K562 (cell line): ENCODE results near the gene HJV. TPM values are rescaled to one million over a fixed set of nuclear protein-coding genes. Genes with fewer than 3 reads are reported as not detected.

Experiments used
- ATAC-seq: fragments of 200-7000 bp; cut with Tn5 transposase; 3 replicates; pipeline ENCODE4 v1.9.1; 2020; ENCODE audit warnings: moderate library complexity
- BruUV-seq: library from RNA; stranded (reverse); fragments of 400-500 nt; replicated peaks from 2 replicates; lab custom pipeline; 2021; lab: Mats Ljungman, UMichigan
- CTCF ChIA-PET: fragments of 300-600 bp; formaldehyde crosslinking; extraction: SDS; loops from one replicate; lab custom pipeline; 2021; ENCODE audit warnings: low intra/inter-chr PET ratio; lab: Yijun Ruan, JAX
- POLR2A ChIA-PET: fragments of 300-600, 350-650 bp; sonication (Branson Sonifier 250); formaldehyde crosslinking; extraction: SDS; loops from one replicate; lab custom pipeline; 2021; ENCODE audit warnings: antibody characterized with exemption, inconsistent platforms; lab: Yijun Ruan, JAX
- DNase-seq, 4 experiments: peaks; one replicate each; pipeline versions ENCODE4 v3.0.0 to v3.0.0-alpha.2; 2011 to 2018; ENCODE audit warnings: low spot score in 3 of 4, mixed read lengths in 3 of 4; ENCODE audit errors: extremely low read depth in 1 of 4
- FAIRE-seq: peaks from 2 replicates; lab custom pipeline; 2011; peaks lifted over from hg19 to GRCh38; lab: Jason Lieb, UNC
- H2AFZ ChIP-seq: 2 replicates; pipeline ENCODE4 v1.6.0; 2011; ENCODE audit warnings: low read depth, low read length, control low read depth, inconsistent platforms
- H3K27ac ChIP-seq: fragments of 200-600 bp; 3 replicates; pipeline ENCODE4 v1.8.0; 2011; ENCODE audit warnings: low read depth, mild to moderate bottlenecking, control low read depth, inconsistent platforms, low read length, moderate library complexity, mixed read lengths; ENCODE audit errors: extremely low read depth
- H3K27me3 ChIP-seq, 2 experiments: fragments of 300-600 bp in 1 of 2; 2 replicates in 1 of 2; 3 replicates in 1 of 2; pipeline versions ENCODE4 v1.6.0 to v1.8.0; 2011; ENCODE audit warnings: inconsistent platforms in 2 of 2, low read length in 2 of 2, mild to moderate bottlenecking in 1 of 2, mixed read lengths in 1 of 2, moderate library complexity in 1 of 2; ENCODE audit not compliant: control insufficient read depth in 2 of 2, insufficient read depth in 2 of 2
- H3K36me3 ChIP-seq: fragments of 300-600 bp; 3 replicates; pipeline ENCODE4 v1.8.0; 2011; ENCODE audit warnings: mild to moderate bottlenecking, low read length, inconsistent platforms; ENCODE audit not compliant: control insufficient read depth, insufficient read depth
- H3K4me1 ChIP-seq, 2 experiments: fragments of 200-600 bp in 1 of 2; replicated peaks in 1 of 2; 2 replicates in 1 of 2; 3 replicates in 1 of 2; pipeline versions ENCODE4 v1.5.1 to v1.8.0; 2011; ENCODE audit warnings: inconsistent platforms in 2 of 2, low read length in 2 of 2, mild to moderate bottlenecking in 1 of 2, mixed read lengths in 1 of 2, moderate library complexity in 1 of 2; ENCODE audit not compliant: control insufficient read depth in 2 of 2, insufficient read depth in 2 of 2
- H3K4me2 ChIP-seq: 2 replicates; pipeline ENCODE4 v1.6.1; 2011; ENCODE audit warnings: low read length, control low read depth, inconsistent platforms, mixed read lengths; ENCODE audit not compliant: insufficient read depth
- H3K4me3 ChIP-seq: fragments of 200-600 bp; sonication (generic), shearing (Covaris generic); 2 replicates; pipeline ENCODE4 v1.5.1; 2016; ENCODE audit warnings: control low read depth, inconsistent platforms
- H3K79me2 ChIP-seq: fragments of 200-600 bp; 3 replicates; pipeline ENCODE4 v1.8.0; 2011; ENCODE audit warnings: low read length, inconsistent platforms; ENCODE audit not compliant: control insufficient read depth, insufficient read depth
- H3K9ac ChIP-seq, 2 experiments: 2 replicates each; pipeline versions ENCODE4 v1.6.0 to v1.6.1; 2011; ENCODE audit warnings: low read depth in 2 of 2, low read length in 2 of 2, control low read depth in 1 of 2, inconsistent platforms in 1 of 2, mild to moderate bottlenecking in 1 of 2, mixed read lengths in 1 of 2; ENCODE audit not compliant: insufficient read depth in 1 of 2
- H3K9me1 ChIP-seq: one replicate; pipeline ENCODE4 v1.6.0; 2011; ENCODE audit warnings: inconsistent platforms, mild to moderate bottlenecking, low read length, moderate library complexity; ENCODE audit not compliant: control insufficient read depth, insufficient read depth
- H3K9me3 ChIP-seq: replicated peaks from 2 replicates; pipeline ENCODE4 v1.5.1; 2011; ENCODE audit warnings: low read depth, low read length, inconsistent platforms; ENCODE audit not compliant: control insufficient read depth, insufficient read depth
- H4K20me1 ChIP-seq: replicated peaks from 2 replicates; pipeline ENCODE4 v1.6.1; 2011; ENCODE audit warnings: low read length, inconsistent platforms, mixed read lengths; ENCODE audit not compliant: control insufficient read depth, insufficient read depth
- ADNP ChIP-seq: fragments of 200-800 bp; sonication (Bioruptor generic); IDR thresholded peaks from 2 replicates; pipeline ENCODE4 v1.6.1; 2016; ENCODE audit warnings: missing genetic modification characterization, missing compliant biosample characterization
- HDAC3 ChIP-seq: fragments of 450-650 bp; IDR thresholded peaks from 2 replicates; pipeline ENCODE4 v1.6.1; 2018; ENCODE audit warnings: borderline replicate concordance, mild to moderate bottlenecking, moderate library complexity; ENCODE audit not compliant: partially characterized antibody
- LARP7 ChIP-seq: fragments of 450-650 bp; IDR thresholded peaks from 2 replicates; pipeline ENCODE4 v1.6.1; 2016
- NFE2 ChIP-seq: IDR thresholded peaks from 2 replicates; pipeline ENCODE4 v1.6.1; 2014; ENCODE audit warnings: antibody characterized with exemption, low read depth
- RBM39 ChIP-seq: fragments of 200-400 bp; formaldehyde crosslinking; optimal IDR thresholded peaks from 2 replicates; pipeline ENCODE3; 2018; ENCODE audit warnings: low read depth, low read length
- SREBF2 ChIP-seq: sonication (generic); formaldehyde crosslinking; IDR thresholded peaks from 2 replicates; pipeline ENCODE4 v1.4.0; 2020; ENCODE audit warnings: mild to moderate bottlenecking, missing genetic modification reagents
- ZNF764 ChIP-seq: fragments of 250-450 bp; sonication (Bioruptor Pico); IDR thresholded peaks from 2 replicates; pipeline ENCODE4 v1.4.0; 2020; ENCODE audit warnings: low read depth, mild to moderate bottlenecking, moderate library complexity
- in situ Hi-C: fragments of 300-500 bp; cut with MboI; formaldehyde crosslinking; loops from 4 replicates; pipeline ENCODE4 v1.15.0; 2018; ENCODE audit warnings: inconsistent platforms, mixed read lengths
- intact Hi-C: fragments of 100-400 bp; cut with micrococcal nuclease; formaldehyde crosslinking; loops from 2 replicates; pipeline ENCODE4 v1.14.2; 2022
- polyA plus RNA-seq, 8 experiments: library from polyadenylated mRNA; depleted of rRNA in 4 of 8; stranded (reverse) in 5 of 8; unstranded in 3 of 8; fragments of >200 nt; fragmentation: Nextera tagmentation in 2 of 8; fragmentation: Illumina TruSeq in 1 of 8; extraction: Ambion mirVana in 2 of 8; extraction: Trizol in 1 of 8; gene quantifications; 2 replicates each; pipeline versions ENCODE4 v1.2.1 to v1.2.3, GENCODE V29; 2011 to 2014; ENCODE audit warnings: inconsistent platforms in 1 of 8, missing spikeins in 1 of 8
- total RNA-seq, 7 experiments: library from RNA; depleted of rRNA in 6 of 7; stranded (reverse); fragments of >200 nt in 6 of 7; fragmentation: Illumina TruSeq in 2 of 7; extraction: Trizol in 2 of 7; gene quantifications; 2 replicates each; pipeline versions ENCODE4 v1.2.1 to v1.2.3, GENCODE V29; 2011 to 2021; ENCODE audit warnings: low replicate concordance in 1 of 7
- TF ChIP-seq, protein P1 (sequence below): fragments of 450-650 bp; IDR thresholded peaks from 2 replicates; pipeline ENCODE4 v1.6.1; 2016; ENCODE audit warnings: borderline replicate concordance
- TF ChIP-seq, protein P2 (sequence below), 2 experiments: IDR thresholded peaks; 2 replicates each; pipeline ENCODE4 v1.6.1; 2012; ENCODE audit warnings: improper control_type of control experiment in 2 of 2, low read depth in 2 of 2, low read length in 2 of 2, borderline replicate concordance in 1 of 2
- TF ChIP-seq, protein P3 (sequence below): fragments of 200-400 bp; formaldehyde crosslinking; IDR thresholded peaks from 2 replicates; pipeline ENCODE4 v1.6.1; 2017; ENCODE audit warnings: mild to moderate bottlenecking, low read depth, low read length, moderate library complexity
- TF ChIP-seq, protein P4 (sequence below): fragments of 250-450 bp; sonication (Bioruptor Pico); IDR thresholded peaks from 2 replicates; pipeline ENCODE4 v1.5.1; 2021; ENCODE audit warnings: mild to moderate bottlenecking
- TF ChIP-seq, protein P5 (sequence below): fragments of 250-450 bp; sonication (Bioruptor Pico); IDR thresholded peaks from 2 replicates; pipeline ENCODE4 v1.8.0; 2022; ENCODE audit warnings: inconsistent platforms, mild to moderate bottlenecking, moderate library complexity, borderline replicate concordance

Gene HJV
- total and polyA plus RNA-seq, 9 of the 15 experiments (the other 6 are each of a cell fraction or from before 2014, with no cell fraction given): 1.0 to 6.6 (median 2.4) TPM

DNA sequence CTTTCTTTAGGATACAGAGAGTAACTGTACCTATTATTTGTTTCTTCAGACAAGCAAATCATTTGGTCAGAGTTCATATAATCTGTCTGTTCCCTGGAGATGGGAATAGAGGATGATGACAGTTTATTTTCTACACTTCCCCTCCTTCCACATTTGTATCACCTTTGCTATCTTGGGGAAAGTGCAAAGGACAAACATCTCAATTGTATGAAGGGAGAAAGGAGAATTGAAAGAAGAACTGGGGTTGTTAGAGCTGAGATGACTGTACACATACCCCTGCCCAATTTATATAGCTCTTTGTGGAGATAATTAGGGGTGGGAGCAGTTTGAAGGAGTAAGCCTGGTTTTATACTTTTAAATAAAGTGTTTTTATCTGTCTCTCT is 43.1 kb downstream of the HJV start:
- no peak for DNase-seq
- Histone ChIP-seq H3K9me3 (no peaks in the 10 kb centered on the region), H3K9ac (peak overlapping the region; percentile 81 to 86; a peak in 3 of 4 replicates), H2AFZ (peak overlapping the region; percentile 42), H3K4me3 (no peak overlapping the region), H3K4me2 (peak overlapping the region; percentile 73), H3K9me1 (no peaks in the 10 kb centered on the region), H3K36me3 (peaks cover 16% of the 10 kb centered on the region), H3K27ac (peak overlapping the region; percentile 96), H3K4me1 (peaks cover 24 to 59% of the 10 kb centered on the region in 2 experiments), H3K79me2 (peaks cover 25% of the 10 kb centered on the region), H4K20me1 (no peaks in the 10 kb centered on the region), H3K27me3 (no peaks in the 10 kb centered on the region)
- no peak for FAIRE-seq
- CTCF ChIA-PET: interaction anchor here (1.1 to 3.8 kb wide), 3 partner anchors 29 to 54 kb away, joined by 3 to 37 read pairs (median 17); no protein-coding TSS in a partner anchor
- BruUV-seq: TSS peak; percentile 86
- POLR2A ChIA-PET: interaction anchor here (0.9 to 15.5 kb wide), 7 partner anchors 13 to 54 kb away, joined by 3 to 320 read pairs (median 7); partner anchors contain the start of genes ANKRD34A, POLR3GL, RBM8A and TXNIP
- no peak for ATAC-seq
- in situ Hi-C loops: no loop called here
- intact Hi-C loops: no loop called here
- TF ChIP-seq, protein P1, sequence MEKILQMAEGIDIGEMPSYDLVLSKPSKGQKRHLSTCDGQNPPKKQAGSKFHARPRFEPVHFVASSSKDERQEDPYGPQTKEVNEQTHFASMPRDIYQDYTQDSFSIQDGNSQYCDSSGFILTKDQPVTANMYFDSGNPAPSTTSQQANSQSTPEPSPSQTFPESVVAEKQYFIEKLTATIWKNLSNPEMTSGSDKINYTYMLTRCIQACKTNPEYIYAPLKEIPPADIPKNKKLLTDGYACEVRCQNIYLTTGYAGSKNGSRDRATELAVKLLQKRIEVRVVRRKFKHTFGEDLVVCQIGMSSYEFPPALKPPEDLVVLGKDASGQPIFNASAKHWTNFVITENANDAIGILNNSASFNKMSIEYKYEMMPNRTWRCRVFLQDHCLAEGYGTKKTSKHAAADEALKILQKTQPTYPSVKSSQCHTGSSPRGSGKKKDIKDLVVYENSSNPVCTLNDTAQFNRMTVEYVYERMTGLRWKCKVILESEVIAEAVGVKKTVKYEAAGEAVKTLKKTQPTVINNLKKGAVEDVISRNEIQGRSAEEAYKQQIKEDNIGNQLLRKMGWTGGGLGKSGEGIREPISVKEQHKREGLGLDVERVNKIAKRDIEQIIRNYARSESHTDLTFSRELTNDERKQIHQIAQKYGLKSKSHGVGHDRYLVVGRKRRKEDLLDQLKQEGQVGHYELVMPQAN: no peak
- TF ChIP-seq SREBF2: 0 out of 2 replicates have a peak, but pooled peaks have one; percentile 83
- no peak for TF ChIP-seq RBM39
- TF ChIP-seq, protein P2, sequence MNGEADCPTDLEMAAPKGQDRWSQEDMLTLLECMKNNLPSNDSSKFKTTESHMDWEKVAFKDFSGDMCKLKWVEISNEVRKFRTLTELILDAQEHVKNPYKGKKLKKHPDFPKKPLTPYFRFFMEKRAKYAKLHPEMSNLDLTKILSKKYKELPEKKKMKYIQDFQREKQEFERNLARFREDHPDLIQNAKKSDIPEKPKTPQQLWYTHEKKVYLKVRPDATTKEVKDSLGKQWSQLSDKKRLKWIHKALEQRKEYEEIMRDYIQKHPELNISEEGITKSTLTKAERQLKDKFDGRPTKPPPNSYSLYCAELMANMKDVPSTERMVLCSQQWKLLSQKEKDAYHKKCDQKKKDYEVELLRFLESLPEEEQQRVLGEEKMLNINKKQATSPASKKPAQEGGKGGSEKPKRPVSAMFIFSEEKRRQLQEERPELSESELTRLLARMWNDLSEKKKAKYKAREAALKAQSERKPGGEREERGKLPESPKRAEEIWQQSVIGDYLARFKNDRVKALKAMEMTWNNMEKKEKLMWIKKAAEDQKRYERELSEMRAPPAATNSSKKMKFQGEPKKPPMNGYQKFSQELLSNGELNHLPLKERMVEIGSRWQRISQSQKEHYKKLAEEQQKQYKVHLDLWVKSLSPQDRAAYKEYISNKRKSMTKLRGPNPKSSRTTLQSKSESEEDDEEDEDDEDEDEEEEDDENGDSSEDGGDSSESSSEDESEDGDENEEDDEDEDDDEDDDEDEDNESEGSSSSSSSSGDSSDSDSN (IDR thresholded peaks at IDR 0.05; ENCODE audit: borderline replicate concordance in 1 of 2, low read depth in 2 of 2, low read length in 2 of 2): 0 out of 4 replicates have a peak, but pooled peaks of 1 of the 2 experiments have one; percentile 10
- TF ChIP-seq, protein P3, sequence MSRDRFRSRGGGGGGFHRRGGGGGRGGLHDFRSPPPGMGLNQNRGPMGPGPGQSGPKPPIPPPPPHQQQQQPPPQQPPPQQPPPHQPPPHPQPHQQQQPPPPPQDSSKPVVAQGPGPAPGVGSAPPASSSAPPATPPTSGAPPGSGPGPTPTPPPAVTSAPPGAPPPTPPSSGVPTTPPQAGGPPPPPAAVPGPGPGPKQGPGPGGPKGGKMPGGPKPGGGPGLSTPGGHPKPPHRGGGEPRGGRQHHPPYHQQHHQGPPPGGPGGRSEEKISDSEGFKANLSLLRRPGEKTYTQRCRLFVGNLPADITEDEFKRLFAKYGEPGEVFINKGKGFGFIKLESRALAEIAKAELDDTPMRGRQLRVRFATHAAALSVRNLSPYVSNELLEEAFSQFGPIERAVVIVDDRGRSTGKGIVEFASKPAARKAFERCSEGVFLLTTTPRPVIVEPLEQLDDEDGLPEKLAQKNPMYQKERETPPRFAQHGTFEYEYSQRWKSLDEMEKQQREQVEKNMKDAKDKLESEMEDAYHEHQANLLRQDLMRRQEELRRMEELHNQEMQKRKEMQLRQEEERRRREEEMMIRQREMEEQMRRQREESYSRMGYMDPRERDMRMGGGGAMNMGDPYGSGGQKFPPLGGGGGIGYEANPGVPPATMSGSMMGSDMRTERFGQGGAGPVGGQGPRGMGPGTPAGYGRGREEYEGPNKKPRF: no peak
- TF ChIP-seq ZNF764: no peak
- 0 out of 2 replicates have a peak, but pooled peaks have one; percentile 14 for TF ChIP-seq ADNP (tag)
- peak; percentile 10 for TF ChIP-seq HDAC3
- TF ChIP-seq, protein P4, sequence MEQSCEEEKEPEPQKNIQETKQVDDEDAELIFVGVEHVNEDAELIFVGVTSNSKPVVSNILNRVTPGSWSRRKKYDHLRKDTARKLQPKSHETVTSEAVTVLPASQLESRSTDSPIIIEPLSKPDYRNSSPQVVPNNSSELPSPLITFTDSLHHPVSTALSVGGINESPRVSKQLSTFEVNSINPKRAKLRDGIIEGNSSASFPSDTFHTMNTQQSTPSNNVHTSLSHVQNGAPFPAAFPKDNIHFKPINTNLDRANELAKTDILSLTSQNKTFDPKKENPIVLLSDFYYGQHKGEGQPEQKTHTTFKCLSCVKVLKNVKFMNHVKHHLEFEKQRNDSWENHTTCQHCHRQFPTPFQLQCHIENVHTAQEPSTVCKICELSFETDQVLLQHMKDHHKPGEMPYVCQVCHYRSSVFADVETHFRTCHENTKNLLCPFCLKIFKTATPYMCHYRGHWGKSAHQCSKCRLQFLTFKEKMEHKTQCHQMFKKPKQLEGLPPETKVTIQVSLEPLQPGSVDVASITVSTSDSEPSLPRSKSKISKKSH (CRISPR knock-in tag): no peak
- no peak for TF ChIP-seq LARP7
- TF ChIP-seq NFE2: no peak
- TF ChIP-seq, protein P5, sequence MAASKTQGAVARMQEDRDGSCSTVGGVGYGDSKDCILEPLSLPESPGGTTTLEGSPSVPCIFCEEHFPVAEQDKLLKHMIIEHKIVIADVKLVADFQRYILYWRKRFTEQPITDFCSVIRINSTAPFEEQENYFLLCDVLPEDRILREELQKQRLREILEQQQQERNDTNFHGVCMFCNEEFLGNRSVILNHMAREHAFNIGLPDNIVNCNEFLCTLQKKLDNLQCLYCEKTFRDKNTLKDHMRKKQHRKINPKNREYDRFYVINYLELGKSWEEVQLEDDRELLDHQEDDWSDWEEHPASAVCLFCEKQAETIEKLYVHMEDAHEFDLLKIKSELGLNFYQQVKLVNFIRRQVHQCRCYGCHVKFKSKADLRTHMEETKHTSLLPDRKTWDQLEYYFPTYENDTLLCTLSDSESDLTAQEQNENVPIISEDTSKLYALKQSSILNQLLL (CRISPR knock-in tag): no peak
